K562 (cell line): ENCODE data around the gene ACTL8. TPM values are rescaled to one million over a fixed set of nuclear protein-coding genes. Genes with fewer than 3 reads are reported as not detected.

Experiments
- ATAC-seq: fragments of 200-7000 bp; cut with Tn5 transposase; 3 replicates; pipeline ENCODE4 v1.9.1; 2020; ENCODE audit warnings: moderate library complexity
- BruUV-seq: library from RNA; stranded (reverse); fragments of 400-500 nt; replicated peaks from 2 replicates; lab custom pipeline; 2021; lab: Mats Ljungman, UMichigan
- CTCF ChIA-PET: fragments of 300-600 bp; formaldehyde crosslinking; extraction: SDS; loops from one replicate; lab custom pipeline; 2021; ENCODE audit warnings: low intra/inter-chr PET ratio; lab: Yijun Ruan, JAX
- POLR2A ChIA-PET: fragments of 300-600, 350-650 bp; sonication (Branson Sonifier 250); formaldehyde crosslinking; extraction: SDS; loops from one replicate; lab custom pipeline; 2021; ENCODE audit warnings: antibody characterized with exemption, inconsistent platforms; lab: Yijun Ruan, JAX
- DNase-seq, 4 experiments: peaks; one replicate each; pipeline versions ENCODE4 v3.0.0 to v3.0.0-alpha.2; 2011 to 2018; ENCODE audit warnings: low spot score in 3 of 4, mixed read lengths in 3 of 4; ENCODE audit errors: extremely low read depth in 1 of 4
- FAIRE-seq: peaks from 2 replicates; lab custom pipeline; 2011; peaks lifted over from hg19 to GRCh38; lab: Jason Lieb, UNC
- H2AFZ ChIP-seq: 2 replicates; pipeline ENCODE4 v1.6.0; 2011; ENCODE audit warnings: low read depth, low read length, control low read depth, inconsistent platforms
- H3K27ac ChIP-seq: fragments of 200-600 bp; 3 replicates; pipeline ENCODE4 v1.8.0; 2011; ENCODE audit warnings: low read depth, mild to moderate bottlenecking, control low read depth, inconsistent platforms, low read length, moderate library complexity, mixed read lengths; ENCODE audit errors: extremely low read depth
- H3K27me3 ChIP-seq, 2 experiments: fragments of 300-600 bp in 1 of 2; 2 replicates in 1 of 2; 3 replicates in 1 of 2; pipeline versions ENCODE4 v1.6.0 to v1.8.0; 2011; ENCODE audit warnings: inconsistent platforms in 2 of 2, low read length in 2 of 2, mild to moderate bottlenecking in 1 of 2, mixed read lengths in 1 of 2, moderate library complexity in 1 of 2; ENCODE audit not compliant: control insufficient read depth in 2 of 2, insufficient read depth in 2 of 2
- H3K36me3 ChIP-seq: fragments of 300-600 bp; 3 replicates; pipeline ENCODE4 v1.8.0; 2011; ENCODE audit warnings: mild to moderate bottlenecking, low read length, inconsistent platforms; ENCODE audit not compliant: control insufficient read depth, insufficient read depth
- H3K4me1 ChIP-seq, 2 experiments: fragments of 200-600 bp in 1 of 2; replicated peaks in 1 of 2; 2 replicates in 1 of 2; 3 replicates in 1 of 2; pipeline versions ENCODE4 v1.5.1 to v1.8.0; 2011; ENCODE audit warnings: inconsistent platforms in 2 of 2, low read length in 2 of 2, mild to moderate bottlenecking in 1 of 2, mixed read lengths in 1 of 2, moderate library complexity in 1 of 2; ENCODE audit not compliant: control insufficient read depth in 2 of 2, insufficient read depth in 2 of 2
- H3K4me2 ChIP-seq: 2 replicates; pipeline ENCODE4 v1.6.1; 2011; ENCODE audit warnings: low read length, control low read depth, inconsistent platforms, mixed read lengths; ENCODE audit not compliant: insufficient read depth
- H3K4me3 ChIP-seq: fragments of 200-600 bp; sonication (generic), shearing (Covaris generic); 2 replicates; pipeline ENCODE4 v1.5.1; 2016; ENCODE audit warnings: control low read depth, inconsistent platforms
- H3K79me2 ChIP-seq: fragments of 200-600 bp; 3 replicates; pipeline ENCODE4 v1.8.0; 2011; ENCODE audit warnings: low read length, inconsistent platforms; ENCODE audit not compliant: control insufficient read depth, insufficient read depth
- H3K9ac ChIP-seq, 2 experiments: 2 replicates each; pipeline versions ENCODE4 v1.6.0 to v1.6.1; 2011; ENCODE audit warnings: low read depth in 2 of 2, low read length in 2 of 2, control low read depth in 1 of 2, inconsistent platforms in 1 of 2, mild to moderate bottlenecking in 1 of 2, mixed read lengths in 1 of 2; ENCODE audit not compliant: insufficient read depth in 1 of 2
- H3K9me1 ChIP-seq: one replicate; pipeline ENCODE4 v1.6.0; 2011; ENCODE audit warnings: inconsistent platforms, mild to moderate bottlenecking, low read length, moderate library complexity; ENCODE audit not compliant: control insufficient read depth, insufficient read depth
- H3K9me3 ChIP-seq: replicated peaks from 2 replicates; pipeline ENCODE4 v1.5.1; 2011; ENCODE audit warnings: low read depth, low read length, inconsistent platforms; ENCODE audit not compliant: control insufficient read depth, insufficient read depth
- H4K20me1 ChIP-seq: replicated peaks from 2 replicates; pipeline ENCODE4 v1.6.1; 2011; ENCODE audit warnings: low read length, inconsistent platforms, mixed read lengths; ENCODE audit not compliant: control insufficient read depth, insufficient read depth
- CCAR2 ChIP-seq: fragments of 200-400 bp; formaldehyde crosslinking; IDR thresholded peaks from 2 replicates; pipeline ENCODE4 v1.6.1; 2017; ENCODE audit warnings: mild to moderate bottlenecking, low read depth, low read length
- COPS2 ChIP-seq: fragments of 450-650 bp; conservative IDR thresholded peaks from 2 replicates; pipeline ENCODE4 v1.6.1; 2016; ENCODE audit warnings: mild to moderate bottlenecking, moderate library complexity
- CREBBP ChIP-seq: IDR thresholded peaks from one replicate; pipeline ENCODE4 v1.6.1; 2012; ENCODE audit warnings: low read depth, mild to moderate bottlenecking, control low read depth, inconsistent platforms, low read length
- EZH2 ChIP-seq: IDR thresholded peaks from 2 replicates; pipeline ENCODE4 v1.6.1; 2012; ENCODE audit warnings: low read depth, mild to moderate bottlenecking, inconsistent platforms, low read length, borderline replicate concordance
- FOXA3 ChIP-seq, 2 experiments: fragments of 450-650 bp in 1 of 2; sonication (generic) in 1 of 2; formaldehyde crosslinking; IDR thresholded peaks in 1 of 2; conservative IDR thresholded peaks in 1 of 2; 2 replicates each; pipeline versions ENCODE4 v1.4.0 to v1.8.0; 2020 to 2022; ENCODE audit warnings: mild to moderate bottlenecking in 2 of 2, missing genetic modification reagents in 1 of 2
- FOXK1 ChIP-seq: sonication (generic); formaldehyde crosslinking; IDR thresholded peaks from 2 replicates; pipeline ENCODE4 v1.8.0; 2022; ENCODE audit warnings: missing genetic modification reagents, mild to moderate bottlenecking, borderline replicate concordance
- FOXM1 ChIP-seq, 2 experiments: fragments of 450-650 bp in 1 of 2; sonication (generic) in 1 of 2; formaldehyde crosslinking in 1 of 2; IDR thresholded peaks; 2 replicates each; pipeline versions ENCODE4 v1.6.1 to v1.9.0; 2017 to 2022; ENCODE audit warnings: low read depth in 2 of 2, mild to moderate bottlenecking in 2 of 2, missing genetic modification reagents in 1 of 2, moderate library complexity in 1 of 2
- GATAD2B ChIP-seq: fragments of 450-650 bp; IDR thresholded peaks from 2 replicates; pipeline ENCODE4 v1.6.1; 2017; ENCODE audit warnings: mild to moderate bottlenecking, borderline replicate concordance
- HDGF ChIP-seq: fragments of 450-650 bp; IDR thresholded peaks from 2 replicates; pipeline ENCODE4 v1.6.1; 2016
- HOXB6 ChIP-seq: fragments of 250-450 bp; sonication (Bioruptor Pico); IDR thresholded peaks from 2 replicates; pipeline ENCODE4 v1.5.1; 2022; ENCODE audit warnings: mild to moderate bottlenecking, borderline replicate concordance
- MBD2 ChIP-seq: sonication (generic); IDR thresholded peaks from 2 replicates; pipeline ENCODE4 v1.6.1; 2016; ENCODE audit warnings: low read depth, borderline replicate concordance
- MEIS2 ChIP-seq: fragments of 450-650 bp; IDR thresholded peaks from 2 replicates; pipeline ENCODE4 v1.6.1; 2014; ENCODE audit warnings: mild to moderate bottlenecking; ENCODE audit not compliant: partially characterized antibody
- NFATC3 ChIP-seq: fragments of 450-650 bp; IDR thresholded peaks from 2 replicates; pipeline ENCODE4 v1.6.1; 2017; ENCODE audit warnings: mild to moderate bottlenecking
- SREBF1 ChIP-seq: fragments of 150-350 bp; IDR thresholded peaks from 2 replicates; pipeline ENCODE4 v1.6.1; 2014; ENCODE audit warnings: antibody characterized with exemption, low read depth, low read length, borderline replicate concordance
- ZNF165 ChIP-seq: fragments of 250-450 bp; sonication (Bioruptor Pico); IDR thresholded peaks from 2 replicates; pipeline ENCODE4 v1.4.0; 2020; ENCODE audit warnings: borderline replicate concordance
- ZNF184 ChIP-seq: sonication (generic); formaldehyde crosslinking; IDR thresholded peaks from 2 replicates; pipeline ENCODE4 v1.5.0; 2020; ENCODE audit warnings: missing genetic modification reagents
- ZNF431 ChIP-seq: sonication (generic); formaldehyde crosslinking; IDR thresholded peaks from 2 replicates; pipeline ENCODE4 v1.8.0; 2022; ENCODE audit warnings: mild to moderate bottlenecking, missing genetic modification reagents
- ZSCAN32 ChIP-seq: fragments of 450-650 bp; formaldehyde crosslinking; IDR thresholded peaks from 2 replicates; pipeline ENCODE4 v1.4.0; 2020; ENCODE audit warnings: mild to moderate bottlenecking, moderate library complexity
- WGBS: fragments of 100-300 bp; shearing (Covaris generic); methylation state at CpG from one replicate; pipeline ENCODE4 v1.1.6; 2016; ENCODE audit warnings: low coverage, mixed read lengths; ENCODE audit not compliant: insufficient coverage; ENCODE audit errors: missing lambda C conversion rate; 5-methylcytosine and 5-hydroxymethylcytosine counted together
- in situ Hi-C: fragments of 300-500 bp; cut with MboI; formaldehyde crosslinking; loops from 4 replicates; pipeline ENCODE4 v1.15.0; 2018; ENCODE audit warnings: inconsistent platforms, mixed read lengths
- intact Hi-C: fragments of 100-400 bp; cut with micrococcal nuclease; formaldehyde crosslinking; loops from 2 replicates; pipeline ENCODE4 v1.14.2; 2022
- polyA plus RNA-seq, 8 experiments: library from polyadenylated mRNA; depleted of rRNA in 4 of 8; stranded (reverse) in 5 of 8; unstranded in 3 of 8; fragments of >200 nt; fragmentation: Nextera tagmentation in 2 of 8; fragmentation: Illumina TruSeq in 1 of 8; extraction: Ambion mirVana in 2 of 8; extraction: Trizol in 1 of 8; gene quantifications; 2 replicates each; pipeline versions ENCODE4 v1.2.1 to v1.2.3, GENCODE V29; 2011 to 2014; ENCODE audit warnings: inconsistent platforms in 1 of 8, missing spikeins in 1 of 8
- total RNA-seq, 7 experiments: library from RNA; depleted of rRNA in 6 of 7; stranded (reverse); fragments of >200 nt in 6 of 7; fragmentation: Illumina TruSeq in 2 of 7; extraction: Trizol in 2 of 7; gene quantifications; 2 replicates each; pipeline versions ENCODE4 v1.2.1 to v1.2.3, GENCODE V29; 2011 to 2021; ENCODE audit warnings: low replicate concordance in 1 of 7
- TF ChIP-seq, protein P1 (sequence below): fragments of 250-450 bp; sonication (Bioruptor Pico); IDR thresholded peaks from 2 replicates; pipeline ENCODE4 v1.5.0; 2020; ENCODE audit warnings: mild to moderate bottlenecking, borderline replicate concordance
- TF ChIP-seq, protein P2 (sequence below): sonication (generic); formaldehyde crosslinking; IDR thresholded peaks from 2 replicates; pipeline ENCODE4 v1.9.0; 2022; ENCODE audit warnings: mild to moderate bottlenecking, missing genetic modification reagents

The ACTL8 gene
- total and polyA plus RNA-seq, 9 of the 15 experiments (the other 6 are each of a cell fraction or from before 2014, with no cell fraction given): 0.30 to 3.3 (median 1.6) TPM

DNA sequence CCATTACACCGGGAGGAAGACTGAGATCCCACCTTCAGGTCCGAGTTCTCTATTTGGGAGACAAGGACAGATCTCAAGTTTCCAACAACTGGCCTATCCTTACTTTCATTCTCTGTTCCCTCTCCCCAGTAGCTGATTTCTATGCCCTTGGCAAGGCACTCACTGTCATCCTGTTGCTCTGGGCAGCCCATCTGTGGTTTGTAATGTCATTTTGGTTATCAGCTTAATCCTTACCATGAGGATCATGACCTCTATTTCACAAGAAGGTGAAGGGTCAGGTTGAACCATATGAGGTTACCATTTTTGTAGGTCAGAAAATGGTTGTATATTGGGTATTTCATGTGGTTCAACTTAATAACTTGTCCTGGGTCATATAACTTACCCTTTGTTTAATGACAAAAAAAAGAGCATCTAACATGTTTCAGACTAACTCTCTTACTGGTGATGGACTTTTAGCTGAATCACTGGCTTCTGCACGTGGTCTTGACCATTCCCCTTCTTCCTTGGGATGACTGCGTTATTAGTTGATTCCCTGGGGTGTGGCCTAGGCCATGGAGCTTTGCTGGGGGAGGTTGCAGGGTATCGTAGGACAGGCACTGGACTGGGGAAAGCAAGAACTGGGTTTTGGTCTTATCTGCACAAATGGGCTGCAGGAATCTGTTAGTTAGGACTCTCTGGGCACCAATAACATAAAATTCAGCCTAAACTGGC, 120.2 kb downstream of the ACTL8 start:
- TF ChIP-seq FOXM1 (IDR thresholded peaks at IDR 0.05; ENCODE audit: low read depth) (no peak), FOXM1 (CRISPR knock-in tag; IDR thresholded peaks at IDR 0.05; ENCODE audit: low read depth) (no peak), MEIS2 (no peak), GATAD2B (no peak), NFATC3 (no peak), ZSCAN32 (no peak), ZNF184 (no peak), ZNF165 (CRISPR knock-in tag) (no peak), HOXB6 (CRISPR knock-in tag) (no peak), FOXA3 (CRISPR knock-in tag; conservative IDR thresholded peaks at IDR 0.05 in 1 of 2, IDR thresholded peaks at IDR 0.05 in 1 of 2) (no peak), HDGF (no peak), CCAR2 (no peak), FOXK1 (CRISPR knock-in tag) (no peak), MBD2 (no peak), CREBBP (no peak), ZNF431 (CRISPR knock-in tag) (no peak), SREBF1 (no peak), COPS2 (no peak), EZH2 (no peak)
- TF ChIP-seq, protein P1, sequence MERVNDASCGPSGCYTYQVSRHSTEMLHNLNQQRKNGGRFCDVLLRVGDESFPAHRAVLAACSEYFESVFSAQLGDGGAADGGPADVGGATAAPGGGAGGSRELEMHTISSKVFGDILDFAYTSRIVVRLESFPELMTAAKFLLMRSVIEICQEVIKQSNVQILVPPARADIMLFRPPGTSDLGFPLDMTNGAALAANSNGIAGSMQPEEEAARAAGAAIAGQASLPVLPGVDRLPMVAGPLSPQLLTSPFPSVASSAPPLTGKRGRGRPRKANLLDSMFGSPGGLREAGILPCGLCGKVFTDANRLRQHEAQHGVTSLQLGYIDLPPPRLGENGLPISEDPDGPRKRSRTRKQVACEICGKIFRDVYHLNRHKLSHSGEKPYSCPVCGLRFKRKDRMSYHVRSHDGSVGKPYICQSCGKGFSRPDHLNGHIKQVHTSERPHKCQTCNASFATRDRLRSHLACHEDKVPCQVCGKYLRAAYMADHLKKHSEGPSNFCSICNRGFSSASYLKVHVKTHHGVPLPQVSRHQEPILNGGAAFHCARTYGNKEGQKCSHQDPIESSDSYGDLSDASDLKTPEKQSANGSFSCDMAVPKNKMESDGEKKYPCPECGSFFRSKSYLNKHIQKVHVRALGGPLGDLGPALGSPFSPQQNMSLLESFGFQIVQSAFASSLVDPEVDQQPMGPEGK: no peak
- TF ChIP-seq, protein P2, sequence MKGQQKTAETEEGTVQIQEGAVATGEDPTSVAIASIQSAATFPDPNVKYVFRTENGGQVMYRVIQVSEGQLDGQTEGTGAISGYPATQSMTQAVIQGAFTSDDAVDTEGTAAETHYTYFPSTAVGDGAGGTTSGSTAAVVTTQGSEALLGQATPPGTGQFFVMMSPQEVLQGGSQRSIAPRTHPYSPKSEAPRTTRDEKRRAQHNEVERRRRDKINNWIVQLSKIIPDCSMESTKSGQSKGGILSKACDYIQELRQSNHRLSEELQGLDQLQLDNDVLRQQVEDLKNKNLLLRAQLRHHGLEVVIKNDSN (CRISPR knock-in tag): no peak
- Histone ChIP-seq H2AFZ (no peak overlapping the region), H3K4me1 (no peaks in the 10 kb centered on the region), H4K20me1 (no peaks in the 10 kb centered on the region), H3K4me3 (no peak overlapping the region), H3K9ac (no peak overlapping the region), H3K27me3 (peaks cover 0 to 11% of the 10 kb centered on the region in 2 experiments; a peak in 2 of 5 replicates), H3K9me3 (no peaks in the 10 kb centered on the region), H3K9me1 (no peaks in the 10 kb centered on the region), H3K36me3 (no peaks in the 10 kb centered on the region), H3K27ac (no peak overlapping the region), H3K4me2 (no peak overlapping the region), H3K79me2 (no peaks in the 10 kb centered on the region)
- ATAC-seq (no peak), DNase-seq (no peak), FAIRE-seq (no peak)
- in situ Hi-C loops (no loop called here), intact Hi-C loops (no loop called here)
- POLR2A ChIA-PET: interaction anchor here (0.5 to 0.7 kb wide), 3 partner anchors 101 to 157 kb away, joined by 3 read pairs; no protein-coding TSS in a partner anchor
- 1% methylated on average over 5 of the region's 5 CpGs for WGBS
- CTCF ChIA-PET: no interaction called here
- no TSS peak for BruUV-seq
